Omental fat pad (tissue), 4 donors: ENCODE data around the gene S100A7A. TPM values are rescaled to one million over a fixed set of nuclear protein-coding genes. Genes with fewer than 3 reads are reported as not detected.
"Not testable (repeated sequence)": the region's sequence is repeated elsewhere in the genome, so short reads cannot be mapped to it uniquely, and the experiment has no call there.

Source experiments
- ATAC-seq: fragments of 150-250 bp; one replicate; pipeline ENCODE4 v1.9.1; 2016; ENCODE audit warnings: mild to moderate bottlenecking, moderate library complexity; ENCODE audit not compliant: low FRiP score
- DNase-seq: peaks from one replicate; pipeline ENCODE4 v3.0.0-alpha.2; 2019; ENCODE audit warnings: low spot score
- total RNA-seq, 4 donors: library from RNA; depleted of rRNA; stranded (reverse); fragments of >200 nt; gene quantifications; one replicate each; pipeline ENCODE4 v1.1.0, GENCODE V29; 2016
- TF ChIP-seq, protein P1 (sequence below), 3 donors: fragments of 450-650 bp; IDR thresholded peaks; one replicate each; pipeline ENCODE4 v1.5.1; 2016 to 2017; ENCODE audit warnings: antibody characterized with exemption in 3 of 3, mild to moderate bottlenecking in 3 of 3, moderate library complexity in 2 of 3

Gene S100A7A
- total RNA-seq, 4 donors from 2014 or later: not detected

DNA sequence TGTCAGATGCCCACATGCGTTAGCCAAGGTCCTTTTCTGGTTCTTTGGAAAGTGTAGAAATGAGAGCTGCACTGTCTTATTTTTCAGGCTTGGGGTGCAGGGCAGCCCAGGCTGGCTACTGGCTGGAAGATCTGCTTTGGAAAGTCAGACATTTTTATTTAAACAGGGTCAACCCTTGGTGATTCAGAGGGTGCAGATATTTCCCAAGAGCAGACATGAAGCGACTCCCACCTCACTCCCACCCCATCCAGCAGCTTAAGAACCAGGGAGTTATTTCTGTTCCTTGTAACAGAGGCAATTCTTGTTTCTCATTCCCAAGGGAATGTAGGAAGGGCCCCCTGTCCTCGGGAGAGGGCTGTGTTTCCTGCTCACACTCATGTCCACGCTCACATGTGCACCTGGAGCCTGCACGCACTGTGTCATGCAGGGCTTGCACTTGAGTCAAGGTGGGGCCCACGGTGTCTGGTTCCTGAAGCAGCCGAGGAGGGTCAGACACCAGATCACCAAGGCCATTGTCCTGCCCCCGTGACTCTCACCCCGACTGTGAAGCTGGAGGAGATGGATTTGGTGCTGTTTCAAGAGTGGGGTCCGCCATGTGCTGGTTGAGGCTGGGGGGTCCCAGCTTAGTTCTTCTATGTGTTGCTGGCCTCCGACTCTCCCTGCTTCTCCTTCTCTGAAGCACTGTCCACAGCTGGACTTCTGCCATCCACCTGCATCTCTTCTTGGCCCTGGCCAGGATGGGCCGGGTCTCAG lies 992 bp downstream of the S100A7A start:
- DNase-seq (no peak), ATAC-seq (no peak)
- TF ChIP-seq, protein P1, sequence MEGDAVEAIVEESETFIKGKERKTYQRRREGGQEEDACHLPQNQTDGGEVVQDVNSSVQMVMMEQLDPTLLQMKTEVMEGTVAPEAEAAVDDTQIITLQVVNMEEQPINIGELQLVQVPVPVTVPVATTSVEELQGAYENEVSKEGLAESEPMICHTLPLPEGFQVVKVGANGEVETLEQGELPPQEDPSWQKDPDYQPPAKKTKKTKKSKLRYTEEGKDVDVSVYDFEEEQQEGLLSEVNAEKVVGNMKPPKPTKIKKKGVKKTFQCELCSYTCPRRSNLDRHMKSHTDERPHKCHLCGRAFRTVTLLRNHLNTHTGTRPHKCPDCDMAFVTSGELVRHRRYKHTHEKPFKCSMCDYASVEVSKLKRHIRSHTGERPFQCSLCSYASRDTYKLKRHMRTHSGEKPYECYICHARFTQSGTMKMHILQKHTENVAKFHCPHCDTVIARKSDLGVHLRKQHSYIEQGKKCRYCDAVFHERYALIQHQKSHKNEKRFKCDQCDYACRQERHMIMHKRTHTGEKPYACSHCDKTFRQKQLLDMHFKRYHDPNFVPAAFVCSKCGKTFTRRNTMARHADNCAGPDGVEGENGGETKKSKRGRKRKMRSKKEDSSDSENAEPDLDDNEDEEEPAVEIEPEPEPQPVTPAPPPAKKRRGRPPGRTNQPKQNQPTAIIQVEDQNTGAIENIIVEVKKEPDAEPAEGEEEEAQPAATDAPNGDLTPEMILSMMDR (IDR thresholded peaks at IDR 0.05): no peak

DNA sequence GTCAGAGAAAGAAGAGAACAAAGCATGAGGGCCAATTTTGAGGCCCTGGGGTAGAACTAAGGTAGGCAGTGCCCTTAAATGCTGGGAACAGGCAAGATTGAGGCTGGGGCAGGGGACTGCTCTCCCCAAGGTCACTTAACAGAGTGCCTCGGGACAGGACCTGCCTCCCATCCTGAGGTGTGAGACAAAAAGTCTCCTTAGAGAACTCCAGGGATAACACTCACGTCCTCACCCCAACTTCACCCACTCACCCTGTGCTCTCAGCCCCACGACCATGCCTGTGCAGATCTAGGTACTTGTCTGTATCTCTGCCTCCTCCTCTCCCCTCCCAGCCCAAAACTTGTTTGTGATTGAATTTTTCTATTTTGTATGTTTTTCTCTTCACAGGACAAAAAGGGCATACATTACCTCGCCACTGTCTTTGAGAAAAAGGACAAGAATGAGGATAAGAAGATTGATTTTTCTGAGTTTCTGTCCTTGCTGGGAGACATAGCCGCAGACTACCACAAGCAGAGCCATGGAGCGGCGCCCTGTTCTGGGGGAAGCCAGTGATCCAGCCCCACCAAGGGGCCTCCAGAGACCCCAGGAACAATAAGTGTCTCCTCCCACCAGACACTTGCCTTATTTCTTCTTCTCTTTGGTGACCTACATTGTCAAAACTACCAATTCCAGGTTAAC lies 2.6 kb downstream of the S100A7A start:
- ATAC-seq, DNase-seq: not testable (repeated sequence)

DNA sequence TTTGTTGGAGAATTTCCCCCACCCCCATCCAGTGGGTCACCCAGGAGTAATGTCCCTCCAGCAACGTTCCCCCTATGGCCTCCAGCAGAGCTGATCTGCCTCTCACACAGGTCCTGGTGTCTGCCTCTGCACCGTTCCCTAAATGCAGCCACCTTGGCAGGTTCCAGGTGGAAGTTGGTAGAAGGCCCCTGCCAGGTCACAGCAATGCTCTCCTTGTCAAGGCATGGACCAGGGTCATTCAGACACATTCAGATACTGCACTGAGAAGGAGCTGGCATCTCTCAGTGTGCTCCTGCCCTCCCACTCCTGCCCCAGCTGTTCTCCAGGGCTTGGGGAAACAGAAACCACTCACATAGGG lies 3.1 kb downstream of the S100A7A start:
- DNase-seq, ATAC-seq: not testable (repeated sequence)

DNA sequence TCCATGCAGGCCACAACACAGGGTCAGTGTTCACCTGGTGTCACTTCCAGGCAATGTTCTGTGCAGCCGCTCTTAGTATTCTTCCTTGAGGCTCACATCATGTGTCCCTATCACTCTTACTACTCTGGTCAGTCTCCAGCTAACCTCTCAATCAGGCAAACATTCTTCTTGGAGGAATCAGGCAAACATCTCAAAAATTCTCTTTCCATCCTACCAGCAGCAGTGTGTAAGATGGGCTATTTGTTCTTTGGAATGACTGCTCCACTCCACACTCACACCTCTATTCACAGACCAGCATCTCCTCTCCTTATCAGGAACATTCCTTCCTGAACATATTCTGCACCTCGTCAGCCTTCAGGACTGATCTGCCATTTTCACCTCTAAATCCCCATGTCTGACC lies 4.0 kb downstream of the S100A7A start:
- ATAC-seq (no peak), DNase-seq (no peak)
- TF ChIP-seq, protein P1 (IDR thresholded peaks at IDR 0.05): no peak

DNA sequence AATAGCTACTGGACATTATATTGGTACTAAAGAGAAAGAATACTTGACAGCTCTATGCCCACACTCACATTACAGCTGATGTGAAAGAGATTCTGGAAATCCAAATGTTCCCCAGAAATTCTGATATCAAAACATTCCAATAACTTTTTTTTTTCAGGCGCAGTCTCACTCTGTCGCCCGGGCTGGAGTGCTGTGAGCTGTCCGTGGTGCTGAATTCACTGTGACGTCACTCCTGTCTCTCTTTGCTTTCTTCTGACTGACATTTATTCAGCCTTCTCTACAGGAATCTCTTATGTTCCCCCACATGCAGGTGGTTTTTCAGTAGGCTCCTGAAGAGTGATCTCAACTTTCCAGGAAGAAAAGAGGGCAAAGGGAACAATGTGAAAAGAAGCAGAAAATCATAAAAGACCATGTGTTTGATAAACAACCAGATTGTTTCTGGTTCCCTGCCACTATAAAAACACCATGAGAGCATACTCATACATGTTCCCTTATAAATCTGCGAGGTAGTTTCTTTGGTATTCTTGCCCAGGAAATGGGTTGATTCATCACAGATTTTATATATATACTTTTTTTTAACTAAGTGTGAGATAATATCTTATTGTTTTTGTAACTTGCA lies 6.2 kb downstream of the S100A7A start:
- ATAC-seq: no peak

DNA sequence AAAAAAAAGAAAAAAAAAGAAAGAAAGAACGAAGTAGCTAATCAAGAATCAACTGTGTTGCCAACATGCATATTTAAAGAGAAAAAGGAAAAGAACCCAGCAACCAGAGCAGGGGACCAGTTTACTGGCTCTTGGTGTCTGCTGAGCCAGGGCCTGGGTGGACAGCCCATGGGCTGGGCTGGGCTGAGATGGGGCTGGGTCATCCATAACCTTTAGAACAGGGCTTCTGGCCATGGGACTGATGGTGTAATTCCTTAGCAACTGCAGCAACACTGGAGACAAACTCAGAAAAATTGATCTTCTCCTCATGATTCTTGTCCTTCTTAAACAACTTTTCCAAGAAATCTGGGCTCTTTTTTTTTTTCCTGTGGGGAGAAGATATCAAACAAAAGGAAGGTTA lies 10.5 kb downstream of the S100A7A start:
- DNase-seq: no peak
- TF ChIP-seq, protein P1 (IDR thresholded peaks at IDR 0.05): no peak
- no peak for ATAC-seq

More for the DNA sequence above, 6.2 kb downstream of the S100A7A start:
- TF ChIP-seq, protein P1 (IDR thresholded peaks at IDR 0.05): no peak
- peak; percentile 70 for DNase-seq

DNA sequence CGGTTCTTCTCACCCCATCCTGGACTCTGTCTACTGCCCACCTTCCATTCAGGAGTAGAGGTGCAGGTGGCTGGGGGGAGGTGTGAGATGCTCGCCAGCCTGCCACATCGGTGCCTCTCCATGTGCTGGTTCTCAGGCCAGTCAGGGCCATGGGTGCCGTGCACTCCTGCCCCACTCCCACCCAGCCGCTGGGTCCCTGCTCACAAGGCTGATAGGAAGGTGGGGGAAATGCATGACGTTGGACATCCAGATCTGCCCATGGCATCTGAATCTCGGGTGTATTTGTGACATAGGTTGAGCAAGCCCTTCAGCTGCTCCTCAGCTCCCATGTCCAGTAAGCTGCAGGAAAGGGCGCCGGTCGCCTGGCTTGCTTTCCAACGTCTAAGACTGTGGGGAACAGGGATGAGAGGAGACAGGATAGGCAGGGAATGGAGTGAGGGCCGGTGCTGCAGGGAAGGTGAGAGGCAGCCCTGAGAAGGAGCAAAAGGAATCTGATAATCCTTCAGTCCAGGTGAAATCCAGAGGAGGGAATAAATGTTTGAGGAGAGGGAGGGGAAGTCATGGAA lies 11.8 kb downstream of the S100A7A start:
- no peak for ATAC-seq
- TF ChIP-seq, protein P1 (IDR thresholded peaks at IDR 0.05): no peak
- no peak for DNase-seq
